Endothelial cell of umbilical vein (primary cell): ENCODE data around the gene FHDC1. TPM values are rescaled to one million over a fixed set of nuclear protein-coding genes. Genes with fewer than 3 reads are reported as not detected.

Experiments
- BruUV-seq: library from RNA; stranded (reverse); fragments of 400-500 nt; replicated peaks from 2 replicates; lab custom pipeline; 2021; lab: Mats Ljungman, UMichigan
- CTCF ChIA-PET: fragments of 300-600, 350-600 bp; sonication (Branson Sonifier 250); formaldehyde crosslinking; loops from one replicate; lab custom pipeline; 2021; ENCODE audit warnings: antibody characterized with exemption, inconsistent platforms; lab: Charles Lee
- POLR2A ChIA-PET: fragments of 300-600, 350-600 bp; sonication (Branson Sonifier 250); formaldehyde crosslinking; loops from one replicate; lab custom pipeline; 2021; ENCODE audit warnings: antibody characterized with exemption, inconsistent platforms; lab: Charles Lee
- DNase-seq: peaks from one replicate; pipeline ENCODE4 v3.0.0-alpha.2; 2011; ENCODE audit warnings: low read depth, low spot score
- FAIRE-seq: peaks from 2 replicates; lab custom pipeline; 2011; peaks lifted over from hg19 to GRCh38; lab: Jason Lieb, UNC
- H2AFZ ChIP-seq: 2 replicates; pipeline ENCODE4 v1.6.0; 2012; ENCODE audit warnings: low read depth, low read length, control low read depth, inconsistent platforms
- H3K27ac ChIP-seq: 2 replicates; pipeline ENCODE4 v1.5.1; 2011; ENCODE audit warnings: low read depth, mild to moderate bottlenecking, control low read depth, low read length, moderate library complexity; ENCODE audit not compliant: insufficient read depth
- H3K27me3 ChIP-seq, 2 experiments: 2 replicates each; pipeline versions ENCODE4 v1.6.0 to v1.6.1; 2011; ENCODE audit warnings: low read length in 2 of 2, mixed read lengths in 1 of 2; ENCODE audit not compliant: control insufficient read depth in 2 of 2, insufficient read depth in 2 of 2
- H3K36me3 ChIP-seq, 2 experiments: 2 replicates in 1 of 2; 3 replicates in 1 of 2; pipeline ENCODE4 v1.5.1; 2011; ENCODE audit warnings: low read length in 2 of 2, mild to moderate bottlenecking in 1 of 2, moderate library complexity in 1 of 2; ENCODE audit not compliant: control insufficient read depth in 2 of 2, insufficient read depth in 2 of 2; ENCODE audit errors: extremely low read depth in 1 of 2
- H3K4me1 ChIP-seq: 3 replicates; pipeline ENCODE4 v1.5.1; 2011; ENCODE audit warnings: mild to moderate bottlenecking, low read length; ENCODE audit not compliant: control insufficient read depth, insufficient read depth; ENCODE audit errors: extremely low read depth
- H3K4me2 ChIP-seq: 2 replicates; pipeline ENCODE4 v1.6.1; 2011; ENCODE audit warnings: low read length, control low read depth, mixed read lengths; ENCODE audit not compliant: insufficient read depth
- H3K4me3 ChIP-seq, 3 experiments: fragments of 200-600 bp in 1 of 3; sonication (generic), shearing (Covaris generic) in 1 of 3; replicated peaks in 1 of 3; 2 replicates each; pipeline ENCODE4 v1.5.1; 2011 to 2016; ENCODE audit warnings: control low read depth in 3 of 3, low read length in 3 of 3, mild to moderate bottlenecking in 2 of 3, inconsistent platforms in 1 of 3, low read depth in 1 of 3, moderate library complexity in 1 of 3; ENCODE audit not compliant: insufficient read depth in 1 of 3
- H3K79me2 ChIP-seq: 2 replicates; pipeline ENCODE4 v1.6.0; 2012; ENCODE audit warnings: low read length, inconsistent platforms; ENCODE audit not compliant: control insufficient read depth, insufficient read depth
- H3K9ac ChIP-seq: replicated peaks from 2 replicates; pipeline ENCODE3; 2011; ENCODE audit warnings: low read length, control low read depth; ENCODE audit not compliant: insufficient read depth; ENCODE audit errors: extremely low read depth
- H3K9me1 ChIP-seq: replicated peaks from 3 replicates; pipeline ENCODE4 v1.6.0; 2011; ENCODE audit warnings: mild to moderate bottlenecking, low read length; ENCODE audit not compliant: control insufficient read depth, insufficient read depth; ENCODE audit errors: extremely low read depth
- H3K9me3 ChIP-seq: replicated peaks from 2 replicates; pipeline ENCODE4 v1.5.1; 2012; ENCODE audit warnings: low read length, inconsistent platforms; ENCODE audit not compliant: control insufficient read depth, insufficient read depth
- H4K20me1 ChIP-seq: replicated peaks from 2 replicates; pipeline ENCODE3; 2011; ENCODE audit warnings: mild to moderate bottlenecking, low read length; ENCODE audit not compliant: control insufficient read depth, insufficient read depth; ENCODE audit errors: extremely low read depth
- CTCF ChIP-seq, 2 donors: IDR thresholded peaks; 1 replicate in 1 of 2; 2 replicates in 1 of 2; pipeline ENCODE4 v1.5.1; 2011; ENCODE audit warnings: low read length in 2 of 2, mild to moderate bottlenecking in 2 of 2, moderate library complexity in 2 of 2, control low read depth in 1 of 2, inconsistent platforms in 1 of 2, low read depth in 1 of 2; ENCODE audit not compliant: insufficient read depth in 1 of 2; ENCODE audit errors: extremely low read depth in 1 of 2
- EZH2 ChIP-seq: IDR thresholded peaks from 2 replicates; pipeline ENCODE4 v1.6.1; 2012; ENCODE audit warnings: borderline replicate concordance, low read depth, mild to moderate bottlenecking, moderate library complexity, low read length, inconsistent platforms; ENCODE audit not compliant: severe bottlenecking
- FOS ChIP-seq: IDR thresholded peaks from 2 replicates; pipeline ENCODE4 v1.6.1; 2011; ENCODE audit warnings: mild to moderate bottlenecking, low read length, moderate library complexity, borderline replicate concordance; ENCODE audit not compliant: insufficient read depth
- GATA2 ChIP-seq: IDR thresholded peaks from 2 replicates; pipeline ENCODE4 v1.7.0; 2011; ENCODE audit warnings: low read depth, mild to moderate bottlenecking, moderate library complexity, mixed read lengths, low read length; ENCODE audit not compliant: insufficient read length, insufficient read depth
- JUN ChIP-seq: IDR thresholded peaks from 2 replicates; pipeline ENCODE4 v1.6.1; 2011; ENCODE audit warnings: borderline replicate concordance, low read depth; ENCODE audit not compliant: insufficient read length, insufficient read depth
- MAX ChIP-seq: IDR thresholded peaks from 2 replicates; pipeline ENCODE4 v1.6.1; 2011; ENCODE audit not compliant: insufficient read depth, insufficient read length
- MYC ChIP-seq: IDR thresholded peaks from one replicate; pipeline ENCODE4 v1.6.1; 2011; ENCODE audit warnings: mild to moderate bottlenecking, low read depth, low read length
- POLR2A ChIP-seq: IDR thresholded peaks from 2 replicates; pipeline ENCODE4 v1.6.1; 2012; ENCODE audit warnings: low read depth, mild to moderate bottlenecking, control low read depth, low read length
- POLR2AphosphoS5 ChIP-seq: IDR thresholded peaks from 2 replicates; pipeline ENCODE4 v1.6.1; 2012; ENCODE audit warnings: low read depth, mild to moderate bottlenecking, control low read depth, low read length, moderate library complexity; ENCODE audit not compliant: insufficient read depth
- dilution Hi-C: fragments of 300-500 bp; cut with MboI; formaldehyde crosslinking; loops from one replicate; pipeline ENCODE4 v1.15.0; 2019; ENCODE audit warnings: low sequenced_read_pairs; ENCODE audit not compliant: extremely low pct_ligation_motif_present
- intact Hi-C: fragments of 100-400 bp; cut with micrococcal nuclease; formaldehyde crosslinking; loops from one replicate; pipeline ENCODE4 v1.10.0; 2022
- polyA plus RNA-seq, 4 experiments: library from polyadenylated mRNA; depleted of rRNA in 3 of 4; stranded (reverse) in 3 of 4; unstranded in 1 of 4; fragments of >200 nt; gene quantifications; 2 replicates each; pipeline versions ENCODE4 v1.2.1 to v1.2.3, GENCODE V29; 2011 to 2012; ENCODE audit warnings: missing spikeins in 1 of 4
- total RNA-seq: library from RNA; stranded (reverse); gene quantifications from 2 replicates; pipeline ENCODE4 v1.2.3, GENCODE V29; 2021

The FHDC1 gene
- total and polyA plus RNA-seq, 2 donors (not counting 3 experiments of a cell fraction or from before 2014, with no cell fraction given) = 0.03 to 0.18 TPM

GRCh38 chr4:152898606-152899005 is 37.5 kb upstream of the FHDC1 start:
- Histone ChIP-seq H3K27me3 (no peaks in the 10 kb centered on the region), H3K4me3 (no peak overlapping the region), H3K4me2 (no peak overlapping the region), H2AFZ (no peak overlapping the region), H3K9ac (no peak overlapping the region), H3K9me3 (no peaks in the 10 kb centered on the region), H3K9me1 (no peaks in the 10 kb centered on the region), H3K36me3 (no peaks in the 10 kb centered on the region), H3K4me1 (no peaks in the 10 kb centered on the region), H4K20me1 (no peaks in the 10 kb centered on the region), H3K27ac (no peak overlapping the region), H3K79me2 (no peaks in the 10 kb centered on the region)
- dilution Hi-C loops = no loop called here
- no peak for DNase-seq
- no TSS peak for BruUV-seq
- intact Hi-C loops = no loop called here
- no peak for TF ChIP-seq CTCF (IDR thresholded peaks at IDR 0.05; ENCODE audit: extremely low read depth in 1 of 2, insufficient read depth in 1 of 2, low read depth in 1 of 2, low read length in 2 of 2)
- no peak for TF ChIP-seq EZH2
- no peak for TF ChIP-seq MYC
- TF ChIP-seq POLR2AphosphoS5 = no peak
- TF ChIP-seq GATA2 = no peak
- no peak for TF ChIP-seq POLR2A
- TF ChIP-seq JUN = no peak
- no peak for TF ChIP-seq FOS
- no peak for TF ChIP-seq MAX
- ChIA-PET CTCF (no interaction called here), POLR2A (no interaction called here)
- FAIRE-seq = no peak
